Fibroblast of gingiva (primary cell): Measurements from ENCODE around the gene TMEM117.
"Not testable (repeated sequence)": the region's sequence is repeated elsewhere in the genome, so short reads cannot be mapped to it uniquely, and the experiment has no call there.

Experiments
- DNase-seq: peaks from one replicate; pipeline ENCODE4 v3.0.0-alpha.2; 2011; ENCODE audit warnings: low read depth

Gene TMEM117

DNA sequence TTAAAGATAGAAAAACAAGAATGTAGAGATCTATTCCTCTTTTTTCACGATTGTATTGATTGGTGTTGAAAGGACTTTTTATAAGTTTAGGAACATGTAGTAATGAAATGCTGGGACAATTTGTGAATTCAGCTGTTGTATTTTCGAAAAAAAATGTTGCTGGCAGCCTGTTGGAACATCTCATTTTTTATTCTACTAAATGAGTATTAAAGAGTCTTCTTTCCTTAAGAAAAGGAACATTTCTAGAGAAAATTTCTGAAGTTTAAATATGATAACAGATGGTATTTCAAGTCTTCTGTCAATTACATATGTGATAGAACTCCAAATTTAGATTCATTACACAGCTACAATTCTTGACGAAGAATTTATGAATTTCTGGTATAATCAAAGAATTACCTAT, 189.6 kb downstream of the TMEM117 start:
- DNase-seq, result no peak

DNA sequence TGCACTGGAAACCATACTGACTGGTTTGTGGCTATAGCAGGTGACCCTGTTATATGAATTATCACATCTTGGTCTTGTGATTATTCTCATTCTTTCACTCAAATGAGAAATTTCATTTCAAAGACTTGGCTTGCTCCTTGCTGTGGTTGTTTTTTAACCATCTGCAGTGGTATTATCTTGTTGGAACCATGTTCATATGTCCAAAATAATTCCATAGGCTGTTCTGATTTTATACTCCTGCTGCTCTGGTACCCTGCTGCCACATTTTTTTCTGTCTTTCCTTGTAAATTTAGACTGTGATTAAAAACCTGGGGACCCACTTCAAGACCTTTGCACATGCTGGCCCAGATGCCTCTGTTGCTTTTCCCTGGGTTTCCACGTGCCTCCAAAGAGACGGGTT, 190.2 kb downstream of the TMEM117 start:
- DNase-seq, result no peak

DNA sequence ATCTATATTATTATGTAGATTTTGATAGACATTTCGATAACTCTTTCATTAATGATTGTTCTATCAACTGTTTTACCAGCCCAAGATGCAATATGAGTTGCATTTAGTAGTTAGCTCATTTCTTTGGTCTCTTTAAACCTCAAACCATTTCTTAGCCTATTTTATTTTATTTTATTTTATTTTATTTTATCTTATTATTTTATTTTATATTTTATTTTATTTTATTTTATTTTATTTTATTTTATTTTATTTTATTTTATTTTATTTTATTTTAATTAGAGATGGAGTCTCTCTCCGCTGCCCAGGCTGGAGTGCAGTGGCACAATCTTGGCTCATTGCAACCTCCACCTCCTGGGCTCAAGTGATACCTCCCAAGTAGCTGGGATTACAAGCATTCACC, 191.0 kb downstream of the TMEM117 start:
- not testable (repeated sequence) for DNase-seq

DNA sequence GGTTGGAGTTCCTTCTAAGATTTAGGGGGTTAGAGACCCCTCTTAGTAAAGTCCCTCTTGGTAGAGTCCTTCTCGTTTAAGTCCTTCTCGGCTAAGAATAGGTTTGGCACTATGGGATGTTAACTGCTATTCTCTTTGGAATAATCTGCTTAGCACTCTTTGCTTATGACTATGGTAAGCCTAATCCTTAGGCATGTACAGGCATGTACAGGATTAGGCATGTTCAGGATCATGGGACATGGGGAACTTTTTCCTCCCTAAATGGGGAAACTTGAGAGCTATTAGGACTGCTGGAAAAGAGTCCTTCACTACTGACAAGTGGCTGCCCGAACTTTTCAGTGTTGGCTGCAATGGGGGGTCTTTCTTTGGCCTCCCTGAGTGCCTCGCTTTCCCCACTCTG, 193.3 kb downstream of the TMEM117 start:
- no peak for DNase-seq

DNA sequence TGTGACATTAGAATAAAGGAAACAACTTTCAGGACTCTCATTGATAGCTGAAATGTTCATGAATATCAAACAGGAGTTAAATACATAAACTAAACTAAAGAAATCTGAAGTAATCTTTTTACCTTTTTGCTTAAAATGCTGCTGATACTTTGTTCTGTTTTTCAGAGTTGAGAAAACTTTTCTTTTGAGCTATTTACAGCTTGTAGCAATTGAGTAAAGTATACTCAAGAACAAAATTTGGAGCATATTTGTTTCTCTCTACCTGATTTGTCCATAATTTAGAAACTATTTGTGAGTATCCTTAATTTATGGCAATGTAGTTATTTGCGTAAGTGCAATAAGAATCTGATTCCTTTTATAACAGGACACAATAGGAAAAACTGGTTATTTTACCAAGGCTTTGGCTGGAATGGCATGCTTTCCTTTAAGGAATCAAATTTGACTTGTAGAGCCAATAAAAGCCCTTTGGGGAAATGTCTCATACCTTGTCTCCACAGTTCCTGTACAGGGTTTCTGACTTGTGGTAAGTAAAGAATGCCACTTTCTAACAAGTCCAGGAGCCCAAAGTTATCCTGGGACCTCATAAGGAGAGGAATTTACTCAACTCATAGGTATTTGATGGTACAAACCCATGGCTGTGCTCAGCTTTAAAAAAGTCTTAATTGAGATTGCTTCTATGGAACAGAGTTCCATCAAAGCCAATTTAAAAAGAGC, 195.7 kb downstream of the TMEM117 start:
- DNase-seq, result no peak

DNA sequence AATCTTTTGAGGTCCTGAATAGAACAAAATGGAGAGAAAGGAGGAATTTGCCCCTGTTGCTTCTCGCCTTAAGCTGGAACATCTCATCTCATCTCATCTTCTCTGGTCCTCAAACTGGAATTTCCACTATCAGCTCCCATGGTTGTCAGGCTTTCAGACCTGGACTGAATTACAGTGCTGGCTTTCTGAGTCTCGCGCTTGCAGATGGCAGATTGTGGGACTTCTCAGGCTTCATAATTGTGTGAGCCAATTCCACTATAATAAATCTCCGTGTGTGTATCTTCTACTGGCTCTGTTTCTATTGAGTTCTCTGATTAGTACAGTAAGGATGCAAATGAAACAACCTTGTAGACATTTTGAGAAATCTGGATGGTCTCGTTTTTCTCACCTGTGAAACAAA, 199.0 kb downstream of the TMEM117 start:
- DNase-seq, result no peak

DNA sequence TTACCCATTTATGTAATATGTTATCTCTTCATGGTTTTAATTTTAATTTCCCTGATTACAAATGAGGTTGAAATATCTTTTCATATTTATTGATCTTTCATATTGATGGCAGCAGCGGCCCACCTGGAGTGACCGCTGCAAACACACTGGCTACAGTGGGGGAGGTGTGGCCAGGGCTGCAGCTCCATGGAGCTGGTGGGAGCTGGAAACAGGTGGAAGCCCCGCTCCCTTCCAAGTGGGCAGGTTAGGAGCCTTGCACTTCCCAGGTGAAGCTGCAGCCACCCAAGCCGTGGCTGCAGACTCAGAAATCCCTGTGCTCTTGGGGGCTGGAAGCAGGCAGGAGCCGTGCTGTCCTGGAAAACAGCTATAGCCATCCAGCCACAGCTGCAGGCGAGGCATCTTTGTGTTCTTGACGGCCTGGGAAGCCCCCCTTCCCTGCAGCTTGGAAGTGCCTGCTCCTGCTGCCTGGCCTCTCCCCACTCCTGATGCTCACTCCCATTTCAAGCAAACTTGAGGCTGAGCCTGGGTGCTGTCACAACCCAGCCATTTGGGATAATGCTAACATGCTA, 201.1 kb downstream of the TMEM117 start:
- no peak for DNase-seq

DNA sequence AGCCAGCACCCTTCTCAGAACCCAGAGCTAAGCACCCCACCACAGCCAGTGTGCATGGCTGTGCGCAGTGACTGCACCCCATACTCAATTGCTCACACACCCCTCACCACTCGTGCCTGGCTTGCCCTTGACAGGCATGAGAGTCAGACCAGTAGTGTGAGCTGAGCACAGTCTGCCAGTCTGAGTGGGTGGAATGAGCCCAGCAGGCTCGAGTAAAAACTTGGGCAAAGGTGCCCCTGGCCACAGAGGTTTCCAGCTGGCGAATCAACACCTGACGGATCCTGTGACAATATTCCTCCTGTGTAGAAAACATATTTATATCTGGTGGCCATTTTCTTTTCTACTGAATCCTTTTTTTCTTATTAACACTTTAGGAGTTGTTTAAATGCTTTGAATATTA, 202.5 kb downstream of the TMEM117 start:
- no peak for DNase-seq

DNA sequence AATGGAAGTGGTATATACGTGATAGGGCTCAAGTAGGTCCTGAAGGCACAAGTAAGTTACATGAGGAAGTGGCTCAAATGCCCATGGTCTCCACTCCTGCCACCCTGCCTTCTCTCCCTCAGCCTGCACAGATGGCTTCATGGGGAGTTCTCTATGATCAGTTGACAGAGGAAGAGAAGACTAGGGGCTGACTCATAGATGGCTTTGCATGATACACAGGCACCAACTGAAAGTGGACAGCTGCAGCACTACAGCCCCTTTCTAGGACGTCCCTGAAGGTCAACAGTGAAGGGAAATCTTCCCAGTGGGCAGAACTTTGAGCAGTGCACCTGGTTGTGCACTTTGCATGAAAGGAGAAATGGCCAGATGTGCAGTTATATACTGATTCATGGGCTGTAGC, 208.6 kb downstream of the TMEM117 start:
- not testable (repeated sequence) for DNase-seq

DNA sequence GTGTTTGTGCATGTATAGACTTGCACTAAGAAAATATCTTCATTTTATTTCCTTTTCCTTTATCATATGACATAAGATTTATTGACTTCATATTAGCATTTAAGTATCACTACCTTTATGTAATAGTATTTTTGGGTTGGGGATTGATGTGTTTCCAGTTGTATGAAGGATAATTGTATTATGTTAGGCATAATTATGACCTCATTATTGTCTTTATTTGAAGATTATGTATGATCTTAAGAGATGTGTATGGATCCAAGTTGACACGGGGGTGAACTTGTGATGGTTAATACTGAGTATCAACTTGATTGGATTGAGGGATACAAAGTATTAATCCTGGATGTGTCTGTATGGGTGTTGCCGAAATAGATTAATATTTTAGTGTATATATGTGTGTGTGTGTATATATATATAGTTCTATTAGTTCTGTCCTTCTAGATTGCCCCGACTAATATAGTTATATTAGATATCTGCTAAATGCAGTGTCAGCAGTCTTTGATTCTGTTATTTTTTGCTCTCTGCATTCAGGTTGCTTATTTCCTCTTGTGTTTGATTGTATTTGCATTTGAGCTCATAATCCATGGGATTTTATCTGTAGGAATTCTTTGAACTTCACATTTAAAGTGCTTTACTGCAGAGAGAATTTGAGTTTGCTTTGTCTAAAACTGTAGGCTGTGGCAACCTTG, 211.0 kb downstream of the TMEM117 start:
- no peak for DNase-seq

DNA sequence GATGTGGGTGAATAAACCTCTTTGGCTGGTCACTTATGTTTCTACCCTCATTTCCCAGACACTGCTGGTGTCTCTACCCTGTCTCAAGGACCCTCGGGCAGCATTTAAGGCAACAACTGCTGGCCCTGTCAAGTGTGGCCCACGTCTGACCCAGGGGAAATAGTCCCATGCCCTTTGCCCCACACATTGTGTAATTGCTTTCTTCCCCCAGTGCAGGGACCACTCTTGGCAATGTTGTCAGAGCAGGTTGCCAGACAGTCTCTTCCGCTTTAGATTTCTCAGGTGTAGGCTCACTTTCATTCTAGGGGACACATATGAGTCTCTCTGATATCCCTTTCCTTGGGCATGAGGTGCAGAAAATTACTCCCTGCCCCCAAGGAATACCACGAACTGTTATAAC, 216.7 kb downstream of the TMEM117 start:
- DNase-seq, result no peak

DNA sequence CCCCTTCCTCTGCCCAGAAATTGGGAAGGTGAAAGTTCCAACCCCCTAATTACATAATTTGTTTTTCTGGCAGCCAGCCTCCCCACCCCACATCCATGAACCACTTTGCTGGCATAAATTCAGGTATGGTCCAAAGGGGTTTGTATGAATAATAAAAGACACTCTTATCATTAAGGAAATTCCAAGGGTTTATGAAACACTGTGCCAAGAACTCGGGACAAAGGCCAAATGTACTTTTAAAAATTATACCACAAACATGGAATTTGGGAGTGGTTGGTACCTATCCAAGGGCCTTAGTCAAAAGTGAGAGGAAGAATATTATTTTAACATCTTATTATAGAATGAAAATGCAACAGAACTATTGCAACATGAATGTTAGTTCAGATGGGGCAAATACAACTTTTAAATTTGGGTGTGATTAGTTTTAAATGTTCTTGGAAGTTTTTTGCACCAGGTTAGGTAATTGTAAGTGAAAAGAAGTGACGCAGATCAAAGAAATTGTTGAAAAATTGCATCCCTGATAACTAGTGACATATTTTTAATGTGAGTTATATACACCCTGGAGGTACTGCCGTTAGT, 217.8 kb downstream of the TMEM117 start:
- DNase-seq, result no peak

DNA sequence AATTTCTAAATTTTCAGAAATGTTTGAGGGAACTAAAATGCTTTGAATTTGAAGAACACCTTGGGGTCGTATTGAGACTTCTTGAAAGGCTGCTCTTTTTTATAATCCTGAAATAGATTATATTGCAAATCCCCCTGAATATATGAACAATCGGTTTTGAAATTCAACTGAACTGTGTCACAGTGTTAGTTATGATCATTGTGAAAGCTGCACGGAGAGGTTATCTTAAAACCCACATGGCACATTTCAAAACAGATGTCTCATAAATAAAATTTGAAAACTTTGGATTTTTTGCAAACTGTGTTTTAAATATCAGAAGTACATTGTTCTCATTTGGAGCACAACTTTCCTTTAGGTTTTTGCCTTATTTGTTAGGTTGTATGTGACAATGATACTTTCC, 218.4 kb downstream of the TMEM117 start:
- DNase-seq, result no peak

DNA sequence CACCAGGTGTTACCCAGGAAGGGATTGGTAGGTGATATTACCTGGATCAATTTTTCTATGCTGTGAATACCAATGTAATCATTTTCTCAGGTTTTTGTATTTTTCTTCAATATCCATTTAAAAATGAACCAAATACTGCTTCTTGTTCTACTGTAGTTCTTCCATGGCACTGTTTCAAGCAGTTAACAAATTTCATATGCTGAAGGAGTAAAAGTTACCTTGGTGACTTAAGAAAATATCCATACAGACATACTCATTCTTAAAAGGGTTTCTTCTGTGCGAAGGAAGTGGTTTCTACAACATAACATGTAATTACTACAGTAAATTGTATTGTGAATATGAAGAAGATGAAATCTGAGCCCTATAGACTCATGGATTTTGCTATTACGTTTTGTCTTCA, 222.5 kb downstream of the TMEM117 start:
- no peak for DNase-seq

DNA sequence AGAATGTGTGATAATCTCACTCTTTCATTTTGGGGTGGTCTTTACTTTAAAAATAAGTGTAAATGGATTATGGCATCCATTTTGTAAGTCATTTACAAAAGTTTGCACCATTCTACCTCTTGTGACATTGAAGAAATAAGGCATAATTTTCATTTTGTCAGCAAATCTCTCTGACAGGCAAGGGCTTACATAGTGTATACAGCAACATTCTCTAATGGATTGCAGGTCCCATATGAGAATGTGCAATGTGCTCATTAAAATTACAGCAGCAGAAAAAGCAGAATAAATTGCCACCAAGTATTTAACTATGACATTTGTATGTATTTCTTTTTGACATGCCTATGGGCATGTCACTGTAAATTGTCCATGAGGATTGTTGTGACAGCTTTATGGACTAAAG, 223.6 kb downstream of the TMEM117 start:
- no peak for DNase-seq

DNA sequence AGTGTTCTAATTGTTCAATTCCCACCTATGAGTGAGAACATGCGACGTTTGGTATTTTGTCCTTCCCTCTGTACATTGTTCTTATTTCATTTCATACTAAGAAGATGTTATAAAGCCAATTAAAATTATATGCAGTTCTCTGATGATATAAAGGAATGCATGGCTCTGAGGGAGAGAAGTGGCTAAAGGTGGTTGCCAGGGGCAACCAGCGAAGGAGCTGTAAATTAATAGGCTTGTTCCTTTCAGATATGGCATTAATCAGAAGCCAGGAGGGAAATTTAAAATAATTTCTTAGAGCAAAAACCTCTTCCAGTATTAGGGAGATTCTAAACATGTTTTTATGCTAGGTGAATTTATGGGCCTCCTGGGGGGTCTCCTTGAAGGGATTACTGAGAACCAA, 227.8 kb downstream of the TMEM117 start:
- DNase-seq, result no peak

DNA sequence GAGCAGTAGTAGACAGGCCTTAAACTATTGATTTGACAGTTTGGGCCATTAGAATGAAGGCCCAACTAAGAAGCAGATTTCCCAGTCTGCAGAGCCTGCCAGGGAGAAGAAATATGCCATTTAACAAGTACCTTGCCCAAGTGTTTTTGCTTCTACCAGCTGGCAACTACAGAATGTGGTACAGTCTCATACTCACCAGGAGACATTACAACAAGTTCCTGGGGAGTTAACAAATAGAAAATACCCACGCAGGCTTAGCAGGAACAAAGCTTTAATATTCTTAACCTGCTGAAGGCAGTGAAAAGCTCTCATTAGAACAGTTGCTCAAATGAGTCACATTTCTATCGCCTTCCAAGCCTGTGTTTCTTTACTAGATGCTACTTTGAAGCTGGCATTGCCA, 241.0 kb downstream of the TMEM117 start:
- no peak for DNase-seq

DNA sequence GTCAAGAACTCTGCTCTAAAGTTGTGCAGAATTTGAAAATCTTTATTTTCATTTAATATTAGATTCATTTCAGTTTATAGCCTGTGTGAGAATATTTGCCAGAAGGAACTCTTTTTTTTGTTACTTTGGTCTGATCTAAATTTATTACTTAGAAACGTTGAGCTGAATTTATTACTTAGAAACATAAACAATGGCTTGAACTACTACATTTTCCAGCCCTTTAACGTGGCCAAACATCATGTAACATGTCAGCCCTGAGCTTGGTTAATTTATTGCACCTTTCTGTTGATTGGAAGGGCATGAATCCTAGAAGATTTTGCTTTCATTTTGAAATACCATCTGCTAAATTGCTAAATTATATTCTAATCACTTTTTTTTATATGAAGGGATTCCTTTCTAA, 241.4 kb downstream of the TMEM117 start:
- DNase-seq, result no peak

DNA sequence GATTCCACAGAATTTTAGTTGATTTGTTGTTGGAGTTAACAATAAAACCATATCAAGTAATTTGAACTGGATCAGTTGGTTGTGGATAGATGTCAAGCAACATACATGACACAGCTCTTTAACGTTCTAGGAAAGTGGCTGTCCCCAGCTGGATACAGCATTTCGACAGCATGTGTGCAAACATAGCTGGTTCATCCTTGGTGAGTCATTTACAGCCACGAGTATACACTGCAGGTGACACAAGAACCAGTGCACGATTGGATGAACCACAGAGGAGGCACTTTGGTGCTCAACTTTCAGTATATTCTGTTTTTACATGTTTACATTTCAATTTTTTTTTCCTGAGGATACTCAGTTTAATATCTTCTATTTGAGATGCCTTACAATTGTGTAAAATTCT, 242.4 kb downstream of the TMEM117 start:
- DNase-seq, result no peak

DNA sequence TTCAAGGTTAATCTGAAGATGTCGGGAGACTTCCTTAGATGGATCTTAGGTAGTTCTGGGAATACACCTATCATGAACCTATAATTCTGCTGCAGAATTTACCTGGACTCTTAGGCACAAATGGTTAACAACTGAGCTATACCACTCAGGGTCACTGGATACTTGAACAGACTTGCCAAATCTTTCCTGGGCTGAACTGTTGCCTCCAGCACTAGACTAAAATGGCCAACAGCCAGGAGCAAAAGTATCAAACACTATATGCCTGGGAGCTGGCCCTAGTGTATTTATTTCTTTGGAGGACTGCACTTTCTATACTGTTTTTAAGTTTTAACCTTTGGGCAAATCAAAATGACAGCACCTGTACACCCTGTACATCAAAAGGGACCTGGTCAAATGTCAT, 252.8 kb downstream of the TMEM117 start:
- no peak for DNase-seq

DNA sequence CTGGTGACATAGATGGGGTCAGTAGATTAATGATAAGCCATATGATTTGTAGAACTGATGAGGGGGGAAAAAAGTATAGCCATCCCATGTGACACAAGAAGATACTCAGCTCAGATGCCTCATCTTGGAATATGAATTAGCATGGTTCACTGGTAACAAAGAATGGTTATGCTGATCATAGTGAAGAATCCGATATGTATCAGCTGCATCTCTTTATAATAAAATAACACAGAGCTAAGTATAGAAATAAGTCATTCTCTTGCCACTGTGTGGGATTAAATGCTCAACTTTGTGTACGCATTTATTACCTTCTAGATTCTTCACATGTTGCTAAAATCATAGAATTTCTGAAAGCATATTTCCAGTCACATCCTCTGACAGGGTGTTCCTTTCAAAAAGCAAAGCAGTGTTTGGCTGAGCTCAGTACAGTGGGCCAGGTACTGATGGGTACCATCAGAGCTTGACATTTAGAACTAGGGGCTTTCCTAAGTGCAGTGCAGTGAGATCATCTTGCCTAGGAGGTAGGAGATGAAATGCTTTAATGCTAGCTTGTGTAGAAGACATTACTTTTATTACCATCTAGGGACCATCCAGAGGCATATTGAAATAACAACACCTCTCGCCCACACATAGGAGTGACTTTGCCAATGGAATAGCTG, 256.2 kb downstream of the TMEM117 start:
- no peak for DNase-seq

DNA sequence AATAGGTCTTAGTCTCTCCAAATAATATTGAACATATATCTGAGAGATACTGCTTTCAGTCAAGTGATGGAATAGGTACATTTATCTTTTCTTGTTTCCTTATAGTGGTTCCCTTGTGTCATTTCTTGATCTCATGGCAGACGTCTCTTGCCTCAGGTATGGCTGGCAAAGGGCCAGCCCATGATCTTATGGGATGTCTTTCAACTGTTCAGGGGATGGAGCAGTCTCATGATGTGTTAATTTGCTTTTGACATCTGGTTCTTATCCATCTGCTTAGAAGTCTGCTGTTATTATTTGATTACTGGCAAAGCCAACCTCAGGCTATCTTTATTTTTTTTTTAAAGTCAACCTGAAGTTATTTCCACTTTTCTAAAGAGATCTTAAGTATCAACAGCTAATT, 262.9 kb downstream of the TMEM117 start:
- DNase-seq, result no peak

DNA sequence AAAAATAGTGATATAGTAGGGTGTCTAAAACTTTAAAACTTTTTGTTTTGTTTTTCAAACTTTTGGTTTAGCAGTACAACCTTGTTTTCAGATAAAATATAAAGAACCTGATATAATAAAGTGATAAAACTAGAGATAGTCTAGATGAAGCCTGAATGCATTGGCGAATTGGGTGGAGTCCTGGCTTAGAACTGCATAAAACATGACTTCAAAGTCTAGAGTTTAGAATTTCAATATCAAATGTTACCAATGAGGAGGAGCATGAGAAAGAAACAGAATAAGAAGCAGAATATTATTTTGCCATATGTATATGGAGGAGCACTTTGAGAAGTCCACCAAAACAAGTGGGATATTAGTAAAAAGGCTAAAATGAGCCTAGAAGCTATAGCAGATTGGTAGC, 263.6 kb downstream of the TMEM117 start:
- DNase-seq, result no peak
